HL-60 (cell line): ENCODE data around the gene HAT1.

ENCODE experiments used
- DNase-seq, 2 experiments: peaks; one replicate each; pipeline ENCODE4 v3.0.0-alpha.2; 2010 to 2020; ENCODE audit warnings: low read depth in 1 of 2, low spot score in 1 of 2
- H3K27ac ChIP-seq: fragments of 250-450 bp; sonication (Bioruptor Pico); replicated peaks from 2 replicates; pipeline ENCODE4 v1.5.1; 2020; ENCODE audit warnings: mild to moderate bottlenecking, moderate library complexity
- H3K27me3 ChIP-seq: fragments of 250-450 bp; sonication (Bioruptor Pico); 2 replicates; pipeline ENCODE4 v1.5.1; 2021; ENCODE audit warnings: mild to moderate bottlenecking, moderate library complexity; ENCODE audit not compliant: insufficient read depth, poor library complexity, severe bottlenecking
- H3K4me3 ChIP-seq: replicated peaks from 2 replicates; pipeline ENCODE4 v1.5.1; 2011; ENCODE audit warnings: mild to moderate bottlenecking, control low read depth, low read length; ENCODE audit not compliant: insufficient read depth
- GABPA ChIP-seq: IDR thresholded peaks from 2 replicates; pipeline ENCODE4 v1.6.1; 2012; ENCODE audit warnings: low read depth
- POLR2AphosphoS5 ChIP-seq: IDR thresholded peaks from 2 replicates; pipeline ENCODE4 v1.6.1; 2012; ENCODE audit warnings: low read depth
- SPI1 ChIP-seq: IDR thresholded peaks from 2 replicates; pipeline ENCODE4 v1.6.1; 2012; ENCODE audit warnings: low read depth, mild to moderate bottlenecking, borderline replicate concordance
- TF ChIP-seq, protein P1 (sequence below): IDR thresholded peaks from one replicate; pipeline ENCODE4 v1.5.1; 2011; ENCODE audit warnings: low read length, control low read depth, inconsistent platforms; ENCODE audit not compliant: insufficient read depth
- TF ChIP-seq, protein P2 (sequence below): IDR thresholded peaks from 2 replicates; pipeline ENCODE4 v1.6.1; 2012; ENCODE audit warnings: low read depth; ENCODE audit not compliant: insufficient replicate concordance

The HAT1 gene

DNA sequence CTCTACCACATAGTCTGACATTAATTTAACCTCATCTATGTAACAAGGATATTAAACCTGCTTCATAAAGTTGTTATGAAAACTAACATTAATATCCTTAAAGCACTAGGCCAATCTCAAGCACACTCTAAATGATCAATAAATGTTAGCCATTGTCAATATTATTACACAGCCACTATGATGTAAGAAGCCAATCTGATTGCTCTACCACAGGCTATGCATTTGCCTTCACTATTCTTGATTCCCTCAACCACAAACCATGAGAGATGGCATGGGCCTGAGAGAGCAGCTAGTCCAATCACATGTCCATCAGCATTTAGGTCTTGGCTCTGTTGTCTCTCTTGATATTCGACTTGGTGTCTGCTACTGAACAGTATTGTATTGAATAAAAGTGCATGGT, 32.5 kb upstream of the HAT1 start:
- no peak overlapping the region for H3K4me3 ChIP-seq
- no peak overlapping the region for H3K27ac ChIP-seq
- no peaks in the 10 kb centered on the region for H3K27me3 ChIP-seq
- no peak for TF ChIP-seq GABPA
- no peak for TF ChIP-seq POLR2AphosphoS5
- TF ChIP-seq, protein P1, sequence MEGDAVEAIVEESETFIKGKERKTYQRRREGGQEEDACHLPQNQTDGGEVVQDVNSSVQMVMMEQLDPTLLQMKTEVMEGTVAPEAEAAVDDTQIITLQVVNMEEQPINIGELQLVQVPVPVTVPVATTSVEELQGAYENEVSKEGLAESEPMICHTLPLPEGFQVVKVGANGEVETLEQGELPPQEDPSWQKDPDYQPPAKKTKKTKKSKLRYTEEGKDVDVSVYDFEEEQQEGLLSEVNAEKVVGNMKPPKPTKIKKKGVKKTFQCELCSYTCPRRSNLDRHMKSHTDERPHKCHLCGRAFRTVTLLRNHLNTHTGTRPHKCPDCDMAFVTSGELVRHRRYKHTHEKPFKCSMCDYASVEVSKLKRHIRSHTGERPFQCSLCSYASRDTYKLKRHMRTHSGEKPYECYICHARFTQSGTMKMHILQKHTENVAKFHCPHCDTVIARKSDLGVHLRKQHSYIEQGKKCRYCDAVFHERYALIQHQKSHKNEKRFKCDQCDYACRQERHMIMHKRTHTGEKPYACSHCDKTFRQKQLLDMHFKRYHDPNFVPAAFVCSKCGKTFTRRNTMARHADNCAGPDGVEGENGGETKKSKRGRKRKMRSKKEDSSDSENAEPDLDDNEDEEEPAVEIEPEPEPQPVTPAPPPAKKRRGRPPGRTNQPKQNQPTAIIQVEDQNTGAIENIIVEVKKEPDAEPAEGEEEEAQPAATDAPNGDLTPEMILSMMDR: no peak
- TF ChIP-seq, protein P2, sequence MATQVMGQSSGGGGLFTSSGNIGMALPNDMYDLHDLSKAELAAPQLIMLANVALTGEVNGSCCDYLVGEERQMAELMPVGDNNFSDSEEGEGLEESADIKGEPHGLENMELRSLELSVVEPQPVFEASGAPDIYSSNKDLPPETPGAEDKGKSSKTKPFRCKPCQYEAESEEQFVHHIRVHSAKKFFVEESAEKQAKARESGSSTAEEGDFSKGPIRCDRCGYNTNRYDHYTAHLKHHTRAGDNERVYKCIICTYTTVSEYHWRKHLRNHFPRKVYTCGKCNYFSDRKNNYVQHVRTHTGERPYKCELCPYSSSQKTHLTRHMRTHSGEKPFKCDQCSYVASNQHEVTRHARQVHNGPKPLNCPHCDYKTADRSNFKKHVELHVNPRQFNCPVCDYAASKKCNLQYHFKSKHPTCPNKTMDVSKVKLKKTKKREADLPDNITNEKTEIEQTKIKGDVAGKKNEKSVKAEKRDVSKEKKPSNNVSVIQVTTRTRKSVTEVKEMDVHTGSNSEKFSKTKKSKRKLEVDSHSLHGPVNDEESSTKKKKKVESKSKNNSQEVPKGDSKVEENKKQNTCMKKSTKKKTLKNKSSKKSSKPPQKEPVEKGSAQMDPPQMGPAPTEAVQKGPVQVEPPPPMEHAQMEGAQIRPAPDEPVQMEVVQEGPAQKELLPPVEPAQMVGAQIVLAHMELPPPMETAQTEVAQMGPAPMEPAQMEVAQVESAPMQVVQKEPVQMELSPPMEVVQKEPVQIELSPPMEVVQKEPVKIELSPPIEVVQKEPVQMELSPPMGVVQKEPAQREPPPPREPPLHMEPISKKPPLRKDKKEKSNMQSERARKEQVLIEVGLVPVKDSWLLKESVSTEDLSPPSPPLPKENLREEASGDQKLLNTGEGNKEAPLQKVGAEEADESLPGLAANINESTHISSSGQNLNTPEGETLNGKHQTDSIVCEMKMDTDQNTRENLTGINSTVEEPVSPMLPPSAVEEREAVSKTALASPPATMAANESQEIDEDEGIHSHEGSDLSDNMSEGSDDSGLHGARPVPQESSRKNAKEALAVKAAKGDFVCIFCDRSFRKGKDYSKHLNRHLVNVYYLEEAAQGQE: no peak
- no peak for DNase-seq

DNA sequence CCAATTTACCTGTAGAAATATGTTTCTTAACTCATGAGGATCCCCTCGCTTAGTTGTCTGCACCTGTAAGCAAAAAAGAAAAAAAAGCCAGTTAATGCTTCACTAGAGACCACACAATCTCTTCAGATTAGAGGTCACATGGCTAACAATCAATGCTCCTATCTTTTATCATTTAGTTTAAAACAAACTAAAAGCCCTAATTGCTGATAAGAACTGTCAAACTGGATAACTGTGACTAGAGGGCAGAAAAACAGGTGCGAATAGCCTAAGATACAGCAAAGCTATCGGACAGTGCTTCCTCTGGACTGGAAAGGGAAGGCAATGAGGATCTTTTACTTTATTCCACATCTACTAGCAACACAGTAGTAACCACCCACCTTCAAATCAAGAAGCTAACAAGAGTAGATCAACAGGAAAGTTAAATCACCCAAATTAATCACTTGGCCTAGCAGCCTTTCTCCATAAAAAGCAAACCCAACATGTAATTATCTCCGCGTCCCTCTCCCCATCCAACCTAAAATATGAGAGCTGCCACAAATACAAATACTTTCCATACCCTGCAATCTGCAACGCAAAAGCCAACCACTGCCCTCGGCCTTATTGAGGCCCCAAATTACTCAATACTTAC, 29.0 kb upstream of the HAT1 start:
- DNase-seq: no peak
- H3K4me3 ChIP-seq: peak overlapping the region; percentile 97
- H3K27me3 ChIP-seq: no peaks in the 10 kb centered on the region
- peak overlapping the region; percentile 74 for H3K27ac ChIP-seq
- TF ChIP-seq SPI1 (no peak), GABPA (no peak), POLR2AphosphoS5 (no peak)
- TF ChIP-seq, protein P1: no peak
- TF ChIP-seq, protein P2: no peak

DNA sequence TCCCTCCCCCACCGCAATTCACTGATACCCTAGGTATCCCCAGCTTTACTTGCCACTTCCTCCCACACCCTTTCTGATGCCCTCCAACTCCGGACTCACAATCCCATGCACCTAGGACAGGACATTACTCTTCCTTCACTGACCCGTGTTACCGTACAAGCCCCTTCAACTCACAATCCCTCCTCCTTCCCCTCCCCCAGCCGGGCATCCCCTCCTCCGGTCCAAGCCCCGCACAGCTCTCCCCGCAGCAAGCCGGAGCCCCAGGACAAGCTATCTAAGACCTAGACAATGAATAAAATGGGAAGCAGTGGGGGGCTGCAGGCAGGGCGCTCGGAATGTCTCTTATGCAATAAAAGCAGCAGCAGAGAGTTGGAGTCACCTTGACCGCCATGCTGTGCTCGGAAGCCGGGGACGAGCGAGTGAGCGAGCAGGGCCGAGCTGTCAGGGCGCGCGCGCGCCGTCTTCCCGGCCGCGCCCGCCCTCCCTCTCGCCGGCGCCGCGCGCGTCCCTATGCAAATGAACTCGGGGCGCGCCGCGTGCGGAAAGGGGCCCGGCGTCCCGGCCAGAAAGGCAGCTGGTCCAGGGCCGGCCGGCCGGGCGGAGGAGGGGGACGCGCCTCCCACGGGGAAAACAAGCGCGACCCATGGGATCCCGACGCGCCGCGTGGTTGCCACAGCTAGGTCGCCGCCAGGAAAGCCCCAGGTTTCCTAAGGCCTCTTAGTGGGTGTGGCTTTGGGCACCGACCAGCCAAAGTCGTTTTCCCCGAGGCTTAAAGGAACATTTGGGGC, 28.2 kb upstream of the HAT1 start, which contains the start of gene SLC25A12:
TSS of gene SLC25A12 (minus strand) at position 421 of the 788 bp plus-strand sequence. CDS start at position 391, 30 bp downstream.
- TF ChIP-seq GABPA (no peak), SPI1 (peak; percentile 80), POLR2AphosphoS5 (peak; percentile 73)
- TF ChIP-seq, protein P2: no peak
- TF ChIP-seq, protein P1: no peak
- H3K27me3 ChIP-seq: no peaks in the 10 kb centered on the region
- peak; percentile 58 to 74 for DNase-seq
- peak within 1 kb of the TSS; percentile 74 for H3K27ac ChIP-seq
- peak within 1 kb of the TSS; percentile 97 for H3K4me3 ChIP-seq
